Lower lobe of right lung (tissue), 2 donors: ENCODE results near the gene LENG9. TPM values are rescaled to one million over a fixed set of nuclear protein-coding genes. Genes with fewer than 3 reads are reported as not detected.

Source experiments
- ATAC-seq, 2 donors: fragments of 200-7000 bp; cut with Tn5 transposase; one replicate each; pipeline ENCODE4 v1.9.1; 2020 to 2022; ENCODE audit warnings: mild to moderate bottlenecking in 2 of 2, moderate library complexity in 2 of 2
- DNase-seq: peaks from one replicate; pipeline ENCODE4 v3.0.0-alpha.2; 2020
- H3K27ac ChIP-seq: fragments of 200-600 bp; one replicate; pipeline ENCODE4 v1.8.0; 2022
- H3K27me3 ChIP-seq: fragments of 200-600 bp; one replicate; pipeline ENCODE4 v1.8.0; 2022; ENCODE audit warnings: low read depth
- H3K36me3 ChIP-seq: fragments of 200-600 bp; one replicate; pipeline ENCODE4 v1.8.0; 2022; ENCODE audit warnings: mild to moderate bottlenecking
- H3K4me1 ChIP-seq: fragments of 200-600 bp; one replicate; pipeline ENCODE4 v1.8.0; 2022
- H3K4me3 ChIP-seq: fragments of 200-600 bp; one replicate; pipeline ENCODE4 v1.8.0; 2022; ENCODE audit warnings: mild to moderate bottlenecking
- H3K9me3 ChIP-seq: fragments of 200-600 bp; one replicate; pipeline ENCODE4 v1.8.0; 2022
- intact Hi-C: fragments of 100-400 bp; cut with DNase I; formaldehyde crosslinking; loops from one replicate; pipeline ENCODE4 v1.11.0; 2022
- total RNA-seq: library from RNA; stranded (reverse); fragmentation: NEBNext Ultra II Directional; extraction: Animal tissue kit (Norgen Biotek cat#: 25700); gene quantifications from one replicate; pipeline ENCODE4 v1.2.1, GENCODE V29; 2021
- TF ChIP-seq, protein P1 (sequence below): fragments of 200-600 bp; IDR thresholded peaks from one replicate; pipeline ENCODE4 v1.8.0; 2022; ENCODE audit warnings: antibody characterized with exemption, mild to moderate bottlenecking
- donor health status: DM: no; HTN: yes; CAD: no; lungs with severe emphysema.

Gene LENG9
- total RNA-seq, 1 donor from 2014 or later = 7.3 TPM

DNA sequence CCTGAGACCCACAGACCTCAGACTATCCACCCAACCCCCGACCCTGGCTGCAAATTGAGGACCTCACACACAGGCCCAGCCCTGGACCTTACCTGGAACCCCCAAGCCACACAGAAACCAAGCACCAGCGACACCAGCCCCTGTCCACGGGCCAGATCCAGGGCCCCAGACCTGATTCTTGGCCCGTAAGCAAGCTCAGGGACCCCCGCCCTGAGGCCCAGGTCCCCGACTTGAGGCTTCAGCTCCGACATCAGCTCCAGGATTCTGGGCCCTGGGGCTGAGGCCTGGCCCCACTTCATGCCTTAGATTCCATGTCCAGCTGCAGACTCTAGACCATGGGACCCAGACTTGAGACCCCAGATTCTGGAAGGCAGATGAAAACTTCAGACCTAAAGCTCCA, 42.1 kb downstream of the LENG9 start:
- TF ChIP-seq, protein P1, sequence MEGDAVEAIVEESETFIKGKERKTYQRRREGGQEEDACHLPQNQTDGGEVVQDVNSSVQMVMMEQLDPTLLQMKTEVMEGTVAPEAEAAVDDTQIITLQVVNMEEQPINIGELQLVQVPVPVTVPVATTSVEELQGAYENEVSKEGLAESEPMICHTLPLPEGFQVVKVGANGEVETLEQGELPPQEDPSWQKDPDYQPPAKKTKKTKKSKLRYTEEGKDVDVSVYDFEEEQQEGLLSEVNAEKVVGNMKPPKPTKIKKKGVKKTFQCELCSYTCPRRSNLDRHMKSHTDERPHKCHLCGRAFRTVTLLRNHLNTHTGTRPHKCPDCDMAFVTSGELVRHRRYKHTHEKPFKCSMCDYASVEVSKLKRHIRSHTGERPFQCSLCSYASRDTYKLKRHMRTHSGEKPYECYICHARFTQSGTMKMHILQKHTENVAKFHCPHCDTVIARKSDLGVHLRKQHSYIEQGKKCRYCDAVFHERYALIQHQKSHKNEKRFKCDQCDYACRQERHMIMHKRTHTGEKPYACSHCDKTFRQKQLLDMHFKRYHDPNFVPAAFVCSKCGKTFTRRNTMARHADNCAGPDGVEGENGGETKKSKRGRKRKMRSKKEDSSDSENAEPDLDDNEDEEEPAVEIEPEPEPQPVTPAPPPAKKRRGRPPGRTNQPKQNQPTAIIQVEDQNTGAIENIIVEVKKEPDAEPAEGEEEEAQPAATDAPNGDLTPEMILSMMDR = no peak
- Histone ChIP-seq H3K9me3 (no peaks in the 10 kb centered on the region), H3K36me3 (no peaks in the 10 kb centered on the region), H3K27me3 (peaks cover 77% of the 10 kb centered on the region), H3K4me3 (no peak overlapping the region), H3K27ac (no peak overlapping the region), H3K4me1 (peaks cover 9% of the 10 kb centered on the region)
- intact Hi-C loops = no loop called here
- ATAC-seq = no peak
- no peak for DNase-seq

DNA sequence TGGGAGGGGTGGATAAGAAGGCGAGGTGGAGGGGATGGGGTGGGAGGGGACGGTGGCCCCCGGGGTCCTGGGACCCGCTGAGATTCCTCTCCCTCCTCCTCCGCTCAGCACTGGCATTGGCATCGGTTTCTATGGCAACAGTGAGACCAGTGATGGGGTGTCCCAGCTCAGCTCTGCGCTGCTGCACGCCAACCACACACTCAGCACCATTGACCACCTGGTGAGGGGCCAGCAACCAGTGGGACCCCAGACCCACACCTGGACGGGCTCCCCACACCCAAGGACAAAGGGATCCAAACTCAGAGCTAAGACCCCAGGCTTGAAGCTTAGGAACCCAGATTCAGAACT, 42.4 kb downstream of the LENG9 start:
- Histone ChIP-seq H3K4me3 (no peak overlapping the region), H3K9me3 (no peaks in the 10 kb centered on the region), H3K4me1 (peaks cover 9% of the 10 kb centered on the region), H3K27ac (no peak overlapping the region), H3K36me3 (no peaks in the 10 kb centered on the region), H3K27me3 (peaks cover 77% of the 10 kb centered on the region)
- DNase-seq (no peak), ATAC-seq (no peak)
- intact Hi-C loops = no loop called here
- TF ChIP-seq, protein P1 = no peak

DNA sequence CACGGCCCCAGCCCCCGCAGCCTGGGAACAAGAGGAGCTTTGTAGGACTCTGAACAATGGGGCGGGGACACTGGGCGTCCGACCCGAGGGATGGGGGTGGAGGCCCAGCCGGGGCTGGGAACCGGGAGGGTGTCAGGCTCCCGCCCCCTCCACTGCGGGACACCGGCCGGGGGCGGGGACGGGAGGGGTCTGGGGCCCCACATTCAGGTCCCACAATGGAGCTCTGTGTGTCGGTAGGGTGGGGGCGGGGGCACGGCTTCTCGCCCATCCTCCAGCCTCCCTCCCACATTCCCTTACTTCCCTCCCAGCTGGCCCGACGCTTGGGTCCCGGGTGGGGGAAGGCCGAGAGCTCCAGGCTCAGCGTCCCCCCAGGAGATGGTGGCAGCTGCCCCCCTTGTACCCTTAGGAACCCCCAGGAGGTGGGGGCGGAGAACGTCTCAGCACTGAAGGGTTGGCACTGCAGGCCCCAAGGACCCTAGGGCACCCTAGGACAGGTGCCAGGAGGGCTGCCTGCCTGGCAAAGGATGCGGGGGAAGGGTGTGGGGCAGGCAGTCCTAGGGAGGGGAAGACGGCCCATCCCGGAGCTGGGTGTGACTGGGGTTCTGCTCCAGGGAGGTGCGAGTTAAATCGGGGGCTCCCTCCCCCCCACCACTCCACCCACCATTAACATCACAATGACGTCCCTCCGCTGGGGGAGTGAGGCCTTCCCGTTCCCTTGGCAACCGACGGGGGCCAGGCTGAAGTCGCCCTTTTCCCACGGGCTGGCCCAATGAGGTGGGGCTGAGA, 43.0 kb downstream of the LENG9 start:
- H3K4me1 ChIP-seq = peaks cover 9% of the 10 kb centered on the region
- DNase-seq (no peak), ATAC-seq (no peak)
- TF ChIP-seq, protein P1 = no peak
- intact Hi-C loops = no loop called here
- H3K27me3 ChIP-seq = peaks cover 78% of the 10 kb centered on the region
- no peaks in the 10 kb centered on the region for H3K9me3 ChIP-seq
- no peaks in the 10 kb centered on the region for H3K36me3 ChIP-seq
- no peak overlapping the region for H3K4me3 ChIP-seq
- no peak overlapping the region for H3K27ac ChIP-seq

DNA sequence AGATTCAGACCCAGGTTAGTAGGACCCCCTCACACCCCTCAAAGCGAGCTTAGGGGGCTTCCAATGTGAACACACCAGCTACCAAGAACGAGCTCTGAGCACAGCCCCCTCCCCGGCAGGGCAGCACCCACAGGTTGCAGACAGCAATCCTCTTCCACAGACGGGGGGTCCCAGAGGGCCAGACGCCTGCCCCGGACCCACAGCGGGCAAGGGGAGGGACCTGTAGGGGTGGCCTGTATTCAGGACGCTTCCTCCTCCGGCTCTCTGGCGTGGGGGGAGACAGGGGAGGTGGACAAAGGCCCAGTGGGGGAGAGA, 43.6 kb downstream of the LENG9 start:
- DNase-seq = no peak
- no peak for ATAC-seq
- TF ChIP-seq, protein P1 = no peak
- Histone ChIP-seq H3K27me3 (peaks cover 79% of the 10 kb centered on the region), H3K27ac (no peak overlapping the region), H3K9me3 (no peaks in the 10 kb centered on the region), H3K4me1 (peaks cover 9% of the 10 kb centered on the region), H3K36me3 (no peaks in the 10 kb centered on the region), H3K4me3 (no peak overlapping the region)
- intact Hi-C loops = no loop called here

DNA sequence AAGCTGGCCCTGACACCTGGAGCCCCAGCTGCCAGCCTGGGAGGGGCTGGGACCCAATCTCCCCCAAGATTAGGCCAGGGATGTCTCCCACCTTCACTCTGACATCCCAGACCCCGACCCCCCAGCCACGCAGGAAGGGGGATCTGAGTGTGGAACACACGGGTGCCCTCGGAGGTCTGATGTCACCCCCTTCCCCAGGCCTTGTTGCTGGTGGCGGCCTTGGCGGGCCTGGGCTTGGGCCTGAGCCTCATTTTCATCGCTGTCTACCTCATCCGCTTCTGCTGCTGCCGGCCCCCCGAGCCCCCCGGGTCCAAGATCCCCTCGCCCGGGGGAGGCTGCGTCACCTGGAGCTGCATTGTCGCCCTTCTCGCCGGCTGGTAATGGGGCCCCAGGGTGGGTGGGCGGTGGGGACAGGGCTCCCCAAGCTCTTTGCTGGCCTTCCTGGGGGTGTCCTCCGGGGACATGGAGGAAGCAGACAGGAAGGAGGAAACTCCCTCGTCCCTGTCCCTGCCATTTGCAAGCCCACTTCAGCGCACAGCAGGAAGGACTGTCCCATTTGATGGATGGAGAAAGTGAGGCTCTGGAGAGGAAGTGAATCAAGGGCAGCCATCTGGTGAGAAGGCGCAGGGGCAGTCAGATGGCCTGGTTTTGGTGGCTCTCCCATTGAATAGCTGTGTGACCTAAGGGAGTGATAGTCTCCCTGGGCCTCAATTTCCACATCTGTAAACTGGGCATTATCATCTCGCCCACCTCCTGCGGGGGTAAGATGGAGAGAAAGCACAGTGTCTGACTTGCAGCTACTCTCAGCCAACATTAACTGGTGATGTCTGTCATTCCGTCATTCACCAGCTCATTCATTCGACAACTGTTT, 44.4 kb downstream of the LENG9 start:
- Histone ChIP-seq H3K9me3 (no peaks in the 10 kb centered on the region), H3K27ac (no peak overlapping the region)

More for the DNA sequence above, 44.4 kb downstream of the LENG9 start:
- TF ChIP-seq, protein P1 = no peak
- peaks cover 9% of the 10 kb centered on the region for H3K4me1 ChIP-seq
- DNase-seq (no peak), ATAC-seq (no peak)
- H3K36me3 ChIP-seq = no peaks in the 10 kb centered on the region
- H3K27me3 ChIP-seq = peaks cover 79% of the 10 kb centered on the region
- intact Hi-C loops = no loop called here
- no peak overlapping the region for H3K4me3 ChIP-seq
